HL-60/S4 treated with retinoic acid at 250 ng/mL for 4 days and 3 days (cell line): ENCODE results near the gene GABRR1.

Experiments used
- in situ Hi-C: fragments of 300-500 bp; cut with MboI; formaldehyde crosslinking; loops from 2 replicates; pipeline ENCODE4 v1.7.0; 2022; ENCODE audit warnings: low sequenced_read_pairs

The GABRR1 gene

GRCh38 chr6:89216411-89216810 lies 747 bp downstream of the GABRR1 start:
- in situ Hi-C loops: no loop called here

- in situ Hi-C loops: no loop called here
Observed at GRCh38 chr6:89215391-89215790, 1.8 kb downstream of the GABRR1 start.

- in situ Hi-C loops: no loop called here
Observed at GRCh38 chr6:89214197-89214596, 3.0 kb downstream of the GABRR1 start.

GRCh38 chr6:89212472-89212871 lies 4.7 kb downstream of the GABRR1 start:
- in situ Hi-C loops: no loop called here

GRCh38 chr6:89209457-89209856 lies 7.7 kb downstream of the GABRR1 start:
- in situ Hi-C loops: no loop called here

- in situ Hi-C loops: no loop called here
Observed at GRCh38 chr6:89208551-89208950, 8.6 kb downstream of the GABRR1 start.

- in situ Hi-C loops: no loop called here
Observed at GRCh38 chr6:89205819-89206218, 11.3 kb downstream of the GABRR1 start.

GRCh38 chr6:89204096-89204495 lies 13.1 kb downstream of the GABRR1 start:
- in situ Hi-C loops: no loop called here

- in situ Hi-C loops: no loop called here
Observed at GRCh38 chr6:89200706-89201215, 16.4 kb downstream of the GABRR1 start.

GRCh38 chr6:89199579-89199978 lies 17.6 kb downstream of the GABRR1 start:
- in situ Hi-C loops: no loop called here

GRCh38 chr6:89198235-89198634 lies 18.9 kb downstream of the GABRR1 start:
- in situ Hi-C loops: no loop called here

GRCh38 chr6:89197141-89197540 lies 20.0 kb downstream of the GABRR1 start:
- in situ Hi-C loops: no loop called here

- in situ Hi-C loops: no loop called here
Observed at GRCh38 chr6:89194559-89194958, 22.6 kb downstream of the GABRR1 start.

- in situ Hi-C loops: no loop called here
Observed at GRCh38 chr6:89190741-89191140, 26.4 kb downstream of the GABRR1 start.

- in situ Hi-C loops: no loop called here
Observed at GRCh38 chr6:89187504-89187903, 29.7 kb downstream of the GABRR1 start.

- in situ Hi-C loops: no loop called here
Observed at GRCh38 chr6:89186762-89187161, 30.4 kb downstream of the GABRR1 start.

- in situ Hi-C loops: no loop called here
Observed at GRCh38 chr6:89184344-89184743, 32.8 kb downstream of the GABRR1 start.

GRCh38 chr6:89183294-89183693 lies 33.9 kb downstream of the GABRR1 start:
- in situ Hi-C loops: no loop called here

- in situ Hi-C loops: no loop called here
Observed at GRCh38 chr6:89180971-89181370, 36.2 kb downstream of the GABRR1 start.

GRCh38 chr6:89180112-89180511 lies 37.0 kb downstream of the GABRR1 start:
- in situ Hi-C loops: no loop called here

- in situ Hi-C loops: no loop called here
Observed at GRCh38 chr6:89173634-89174033, 43.5 kb downstream of the GABRR1 start.

- in situ Hi-C loops: no loop called here
Observed at GRCh38 chr6:89172131-89172530, 45.0 kb downstream of the GABRR1 start.

- in situ Hi-C loops: no loop called here
Observed at GRCh38 chr6:89162047-89162371, 55.1 kb downstream of the GABRR1 start.
